HL-60 (cell line): Measurements from ENCODE around the gene ADAD2.

ENCODE experiments used
- GABPA ChIP-seq: IDR thresholded peaks from 2 replicates; pipeline ENCODE4 v1.6.1; 2012; ENCODE audit warnings: low read depth
- POLR2AphosphoS5 ChIP-seq: IDR thresholded peaks from 2 replicates; pipeline ENCODE4 v1.6.1; 2012; ENCODE audit warnings: low read depth
- TF ChIP-seq, protein P1 (sequence below): IDR thresholded peaks from one replicate; pipeline ENCODE4 v1.5.1; 2011; ENCODE audit warnings: low read length, control low read depth, inconsistent platforms; ENCODE audit not compliant: insufficient read depth
- TF ChIP-seq, protein P2 (sequence below): IDR thresholded peaks from 2 replicates; pipeline ENCODE4 v1.6.1; 2012; ENCODE audit warnings: low read depth; ENCODE audit not compliant: insufficient replicate concordance

DNA sequence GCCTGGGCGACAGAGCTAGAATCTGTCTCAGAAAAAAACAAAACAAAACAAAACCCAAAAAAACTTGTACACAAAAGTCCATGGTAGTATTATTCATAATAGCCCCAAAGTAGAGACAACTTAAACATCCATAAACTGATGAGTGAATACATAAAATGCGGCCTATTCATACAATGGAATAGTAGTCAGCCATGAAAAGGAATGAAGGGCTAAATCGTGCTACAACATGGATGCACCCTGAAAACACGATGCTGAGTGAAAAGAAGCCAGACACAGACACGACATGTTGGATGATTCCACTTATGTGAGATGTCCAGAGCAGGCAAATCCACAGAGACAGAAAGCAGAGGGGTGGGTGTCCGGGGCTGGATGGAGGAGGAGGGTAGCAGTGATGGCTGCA, 36.6 kb downstream of the ADAD2 start:
- TF ChIP-seq, protein P1, sequence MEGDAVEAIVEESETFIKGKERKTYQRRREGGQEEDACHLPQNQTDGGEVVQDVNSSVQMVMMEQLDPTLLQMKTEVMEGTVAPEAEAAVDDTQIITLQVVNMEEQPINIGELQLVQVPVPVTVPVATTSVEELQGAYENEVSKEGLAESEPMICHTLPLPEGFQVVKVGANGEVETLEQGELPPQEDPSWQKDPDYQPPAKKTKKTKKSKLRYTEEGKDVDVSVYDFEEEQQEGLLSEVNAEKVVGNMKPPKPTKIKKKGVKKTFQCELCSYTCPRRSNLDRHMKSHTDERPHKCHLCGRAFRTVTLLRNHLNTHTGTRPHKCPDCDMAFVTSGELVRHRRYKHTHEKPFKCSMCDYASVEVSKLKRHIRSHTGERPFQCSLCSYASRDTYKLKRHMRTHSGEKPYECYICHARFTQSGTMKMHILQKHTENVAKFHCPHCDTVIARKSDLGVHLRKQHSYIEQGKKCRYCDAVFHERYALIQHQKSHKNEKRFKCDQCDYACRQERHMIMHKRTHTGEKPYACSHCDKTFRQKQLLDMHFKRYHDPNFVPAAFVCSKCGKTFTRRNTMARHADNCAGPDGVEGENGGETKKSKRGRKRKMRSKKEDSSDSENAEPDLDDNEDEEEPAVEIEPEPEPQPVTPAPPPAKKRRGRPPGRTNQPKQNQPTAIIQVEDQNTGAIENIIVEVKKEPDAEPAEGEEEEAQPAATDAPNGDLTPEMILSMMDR = no peak
- TF ChIP-seq, protein P2, sequence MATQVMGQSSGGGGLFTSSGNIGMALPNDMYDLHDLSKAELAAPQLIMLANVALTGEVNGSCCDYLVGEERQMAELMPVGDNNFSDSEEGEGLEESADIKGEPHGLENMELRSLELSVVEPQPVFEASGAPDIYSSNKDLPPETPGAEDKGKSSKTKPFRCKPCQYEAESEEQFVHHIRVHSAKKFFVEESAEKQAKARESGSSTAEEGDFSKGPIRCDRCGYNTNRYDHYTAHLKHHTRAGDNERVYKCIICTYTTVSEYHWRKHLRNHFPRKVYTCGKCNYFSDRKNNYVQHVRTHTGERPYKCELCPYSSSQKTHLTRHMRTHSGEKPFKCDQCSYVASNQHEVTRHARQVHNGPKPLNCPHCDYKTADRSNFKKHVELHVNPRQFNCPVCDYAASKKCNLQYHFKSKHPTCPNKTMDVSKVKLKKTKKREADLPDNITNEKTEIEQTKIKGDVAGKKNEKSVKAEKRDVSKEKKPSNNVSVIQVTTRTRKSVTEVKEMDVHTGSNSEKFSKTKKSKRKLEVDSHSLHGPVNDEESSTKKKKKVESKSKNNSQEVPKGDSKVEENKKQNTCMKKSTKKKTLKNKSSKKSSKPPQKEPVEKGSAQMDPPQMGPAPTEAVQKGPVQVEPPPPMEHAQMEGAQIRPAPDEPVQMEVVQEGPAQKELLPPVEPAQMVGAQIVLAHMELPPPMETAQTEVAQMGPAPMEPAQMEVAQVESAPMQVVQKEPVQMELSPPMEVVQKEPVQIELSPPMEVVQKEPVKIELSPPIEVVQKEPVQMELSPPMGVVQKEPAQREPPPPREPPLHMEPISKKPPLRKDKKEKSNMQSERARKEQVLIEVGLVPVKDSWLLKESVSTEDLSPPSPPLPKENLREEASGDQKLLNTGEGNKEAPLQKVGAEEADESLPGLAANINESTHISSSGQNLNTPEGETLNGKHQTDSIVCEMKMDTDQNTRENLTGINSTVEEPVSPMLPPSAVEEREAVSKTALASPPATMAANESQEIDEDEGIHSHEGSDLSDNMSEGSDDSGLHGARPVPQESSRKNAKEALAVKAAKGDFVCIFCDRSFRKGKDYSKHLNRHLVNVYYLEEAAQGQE = no peak
- no peak for TF ChIP-seq GABPA
- TF ChIP-seq POLR2AphosphoS5 = no peak
